Iris pigment epithelial cell (primary cell): ENCODE data around the gene HOXA4.
A peak's percentile ranks its signal among the peaks of the same experiment; 100 is the strongest.

Source experiments
- DNase-seq: peaks from one replicate; pipeline ENCODE4 v3.0.0-alpha.2; 2011; ENCODE audit warnings: low read depth

HOXA4 gene

GRCh38 chr7:27169658-27170425 is 39.3 kb upstream of the HOXA4 start:
- DNase-seq = no peak

GRCh38 chr7:27168265-27168947 is 37.8 kb upstream of the HOXA4 start:
- DNase-seq = no peak

GRCh38 chr7:27167916-27168264 is 37.3 kb upstream of the HOXA4 start:
- DNase-seq = no peak

- no peak for DNase-seq
These were observed 36.3 kb upstream of the HOXA4 start for GRCh38 chr7:27166531-27167505.

- DNase-seq = no peak
These were observed 35.5 kb upstream of the HOXA4 start for GRCh38 chr7:27165996-27166530.

- no peak for DNase-seq
These were observed 34.8 kb upstream of the HOXA4 start, which contains the start of gene HOXA9 for GRCh38 chr7:27165089-27165995. Gene HOXA9 (minus strand): TSS chr7:27165537. CDS start chr7:27165457, 80 bp downstream.

GRCh38 chr7:27164367-27165088 is 34.0 kb upstream of the HOXA4 start:
- DNase-seq = no peak

- DNase-seq = no peak
These were observed 33.4 kb upstream of the HOXA4 start for GRCh38 chr7:27164045-27164366.

- no peak for DNase-seq
These were observed 32.9 kb upstream of the HOXA4 start for GRCh38 chr7:27163288-27164044.

- DNase-seq = no peak
These were observed 32.2 kb upstream of the HOXA4 start for GRCh38 chr7:27162561-27163287.

- no peak for DNase-seq
These were observed 31.4 kb upstream of the HOXA4 start for GRCh38 chr7:27161721-27162560.

- DNase-seq = no peak
These were observed 30.7 kb upstream of the HOXA4 start for GRCh38 chr7:27161214-27161720.

GRCh38 chr7:27160546-27161213 is 30.1 kb upstream of the HOXA4 start:
- peak; percentile 59 for DNase-seq

- no peak for DNase-seq
These were observed 29.6 kb upstream of the HOXA4 start for GRCh38 chr7:27160145-27160545.

GRCh38 chr7:27159266-27160144 is 28.9 kb upstream of the HOXA4 start:
- DNase-seq = no peak
